HepG2 (cell line): Measurements from ENCODE around the gene PPARA. TPM values are rescaled to one million over a fixed set of nuclear protein-coding genes. Genes with fewer than 3 reads are reported as not detected.

Experiments used
- FOXK1 ChIP-seq: sonication (generic); formaldehyde crosslinking; IDR thresholded peaks from 2 replicates; pipeline ENCODE4 v1.4.0; 2020; ENCODE audit warnings: low read depth, missing genetic modification reagents, borderline replicate concordance
- HCFC1 ChIP-seq: fragments of 150-350 bp; IDR thresholded peaks from 2 replicates; pipeline ENCODE4 v1.6.1; 2014; ENCODE audit warnings: low read depth, low read length
- JUND ChIP-seq: sonication (generic); formaldehyde crosslinking; IDR thresholded peaks from 2 replicates; pipeline ENCODE4 v1.8.0; 2022; ENCODE audit warnings: mild to moderate bottlenecking, missing genetic modification reagents
- KAT7 ChIP-seq: IDR thresholded peaks from 2 replicates; pipeline ENCODE4 v1.6.1; 2018; ENCODE audit warnings: borderline replicate concordance, missing compliant biosample characterization
- PHB2 ChIP-seq: fragments of 450-650 bp; IDR thresholded peaks from 2 replicates; pipeline ENCODE4 v1.6.1; 2018; ENCODE audit not compliant: partially characterized antibody
- SIN3B ChIP-seq: fragments of 150-350 bp; IDR thresholded peaks from 2 replicates; pipeline ENCODE4 v1.6.1; 2014; ENCODE audit warnings: low read length
- TCF7L2 ChIP-seq: IDR thresholded peaks from 2 replicates; pipeline ENCODE4 v1.6.1; 2011; ENCODE audit warnings: mild to moderate bottlenecking, low read depth, low read length, moderate library complexity
- YEATS4 ChIP-seq: sonication (generic); formaldehyde crosslinking; IDR thresholded peaks from 2 replicates; pipeline ENCODE4 v1.4.0; 2020; ENCODE audit warnings: missing genetic modification reagents, borderline replicate concordance
- ZNF253 ChIP-seq: sonication (generic); formaldehyde crosslinking; IDR thresholded peaks from 2 replicates; pipeline ENCODE4 v1.8.0; 2022; ENCODE audit warnings: mild to moderate bottlenecking, missing genetic modification reagents, borderline replicate concordance
- ZNF382 ChIP-seq: sonication (generic); formaldehyde crosslinking; IDR thresholded peaks from 2 replicates; pipeline ENCODE4 v1.5.0; 2020; ENCODE audit warnings: missing genetic modification reagents, mild to moderate bottlenecking, borderline replicate concordance
- ZNF431 ChIP-seq: sonication (generic); formaldehyde crosslinking; IDR thresholded peaks from 2 replicates; pipeline ENCODE4 v1.9.0; 2022; ENCODE audit warnings: missing genetic modification reagents, low read depth, mild to moderate bottlenecking, borderline replicate concordance
- ZNF552 ChIP-seq: sonication (generic); formaldehyde crosslinking; IDR thresholded peaks from 2 replicates; pipeline ENCODE4 v1.9.0; 2022; ENCODE audit warnings: missing genetic modification reagents, mild to moderate bottlenecking, borderline replicate concordance
- ZNF562 ChIP-seq: sonication (generic); formaldehyde crosslinking; IDR thresholded peaks from 2 replicates; pipeline ENCODE4 v1.8.0; 2022; ENCODE audit warnings: missing genetic modification reagents, borderline replicate concordance
- ZNF570 ChIP-seq: sonication (generic); formaldehyde crosslinking; IDR thresholded peaks from 2 replicates; pipeline ENCODE4 v1.4.0; 2020; ENCODE audit warnings: mild to moderate bottlenecking, missing genetic modification reagents, borderline replicate concordance
- ZNF652 ChIP-seq: IDR thresholded peaks from 2 replicates; pipeline ENCODE4 v1.6.1; 2016; ENCODE audit warnings: low read depth, borderline replicate concordance
- ZNF878 ChIP-seq: sonication (generic); formaldehyde crosslinking; IDR thresholded peaks from 2 replicates; pipeline ENCODE4 v1.8.1; 2023; ENCODE audit warnings: mild to moderate bottlenecking, missing genetic modification reagents, moderate library complexity
- ZNF891 ChIP-seq: sonication (generic); formaldehyde crosslinking; IDR thresholded peaks from 2 replicates; pipeline ENCODE4 v1.5.0; 2020; ENCODE audit warnings: mild to moderate bottlenecking, missing genetic modification reagents
- polyA plus RNA-seq, 8 experiments: library from polyadenylated mRNA; depleted of rRNA in 3 of 8; stranded (reverse) in 7 of 8; unstranded in 1 of 8; fragments of >200 nt; fragmentation: Illumina TruSeq in 4 of 8; extraction: Trizol in 4 of 8; gene quantifications; 2 replicates each; pipeline versions ENCODE4 v1.2.1 to v1.2.3, GENCODE V29; 2011 to 2016; ENCODE audit warnings: low read depth in 4 of 8, missing spikeins in 1 of 8, mixed read lengths in 1 of 8; ENCODE audit not compliant: insufficient read depth in 1 of 8
- total RNA-seq, 5 experiments: library from RNA; depleted of rRNA; stranded (reverse); fragments of >200 nt; fragmentation: Illumina TruSeq; extraction: Trizol; gene quantifications; 2 replicates each; pipeline ENCODE4 v1.2.3, GENCODE V29; 2016; ENCODE audit warnings: low read depth in 1 of 5
- TF ChIP-seq, protein P1 (sequence below): sonication (generic); formaldehyde crosslinking; IDR thresholded peaks from 2 replicates; pipeline ENCODE4; 2020; ENCODE audit warnings: missing genetic modification reagents, mild to moderate bottlenecking, borderline replicate concordance
- TF ChIP-seq, protein P2 (sequence below): sonication (generic); formaldehyde crosslinking; IDR thresholded peaks from 2 replicates; pipeline ENCODE4 v1.4.0; 2020; ENCODE audit warnings: mild to moderate bottlenecking, missing genetic modification reagents
- TF ChIP-seq, protein P3 (sequence below): sonication (generic); formaldehyde crosslinking; IDR thresholded peaks from 2 replicates; pipeline ENCODE4 v1.4.0; 2020; ENCODE audit warnings: missing genetic modification reagents, borderline replicate concordance

PPARA gene
- total and polyA plus RNA-seq, 2 of the 13 experiments (the other 11 are each of a cell fraction or from before 2014, with no cell fraction given), result 18.2 to 24.7 TPM

GRCh38 chr22:46147471-46148267 lies 2.7 kb upstream of the PPARA start (continued):
- TF ChIP-seq PHB2 (no peak), ZNF570 (no peak), JUND (CRISPR knock-in tag) (0 out of 2 replicates have a peak, but pooled peaks have one; percentile 7), ZNF552 (CRISPR knock-in tag) (peak; percentile 86; the same call in 1 of the 2 replicates), KAT7 (CRISPR knock-in tag) (no peak), ZNF431 (CRISPR knock-in tag) (peak; percentile 100), ZNF562 (CRISPR knock-in tag) (no peak), SIN3B (no peak), ZNF878 (CRISPR knock-in tag) (no peak), FOXK1 (CRISPR knock-in tag) (0 out of 2 replicates have a peak, but pooled peaks have one; percentile 52), ZNF891 (CRISPR knock-in tag) (no peak), HCFC1 (no peak), ZNF253 (CRISPR knock-in tag) (no peak), TCF7L2 (no peak), ZNF382 (CRISPR knock-in tag) (no peak), YEATS4 (peak; percentile 33; the same call in 1 of the 2 replicates), ZNF652 (CRISPR knock-in tag) (no peak)
- TF ChIP-seq, protein P1, sequence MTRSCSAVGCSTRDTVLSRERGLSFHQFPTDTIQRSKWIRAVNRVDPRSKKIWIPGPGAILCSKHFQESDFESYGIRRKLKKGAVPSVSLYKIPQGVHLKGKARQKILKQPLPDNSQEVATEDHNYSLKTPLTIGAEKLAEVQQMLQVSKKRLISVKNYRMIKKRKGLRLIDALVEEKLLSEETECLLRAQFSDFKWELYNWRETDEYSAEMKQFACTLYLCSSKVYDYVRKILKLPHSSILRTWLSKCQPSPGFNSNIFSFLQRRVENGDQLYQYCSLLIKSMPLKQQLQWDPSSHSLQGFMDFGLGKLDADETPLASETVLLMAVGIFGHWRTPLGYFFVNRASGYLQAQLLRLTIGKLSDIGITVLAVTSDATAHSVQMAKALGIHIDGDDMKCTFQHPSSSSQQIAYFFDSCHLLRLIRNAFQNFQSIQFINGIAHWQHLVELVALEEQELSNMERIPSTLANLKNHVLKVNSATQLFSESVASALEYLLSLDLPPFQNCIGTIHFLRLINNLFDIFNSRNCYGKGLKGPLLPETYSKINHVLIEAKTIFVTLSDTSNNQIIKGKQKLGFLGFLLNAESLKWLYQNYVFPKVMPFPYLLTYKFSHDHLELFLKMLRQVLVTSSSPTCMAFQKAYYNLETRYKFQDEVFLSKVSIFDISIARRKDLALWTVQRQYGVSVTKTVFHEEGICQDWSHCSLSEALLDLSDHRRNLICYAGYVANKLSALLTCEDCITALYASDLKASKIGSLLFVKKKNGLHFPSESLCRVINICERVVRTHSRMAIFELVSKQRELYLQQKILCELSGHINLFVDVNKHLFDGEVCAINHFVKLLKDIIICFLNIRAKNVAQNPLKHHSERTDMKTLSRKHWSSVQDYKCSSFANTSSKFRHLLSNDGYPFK (CRISPR knock-in tag), result no peak
- TF ChIP-seq, protein P2, sequence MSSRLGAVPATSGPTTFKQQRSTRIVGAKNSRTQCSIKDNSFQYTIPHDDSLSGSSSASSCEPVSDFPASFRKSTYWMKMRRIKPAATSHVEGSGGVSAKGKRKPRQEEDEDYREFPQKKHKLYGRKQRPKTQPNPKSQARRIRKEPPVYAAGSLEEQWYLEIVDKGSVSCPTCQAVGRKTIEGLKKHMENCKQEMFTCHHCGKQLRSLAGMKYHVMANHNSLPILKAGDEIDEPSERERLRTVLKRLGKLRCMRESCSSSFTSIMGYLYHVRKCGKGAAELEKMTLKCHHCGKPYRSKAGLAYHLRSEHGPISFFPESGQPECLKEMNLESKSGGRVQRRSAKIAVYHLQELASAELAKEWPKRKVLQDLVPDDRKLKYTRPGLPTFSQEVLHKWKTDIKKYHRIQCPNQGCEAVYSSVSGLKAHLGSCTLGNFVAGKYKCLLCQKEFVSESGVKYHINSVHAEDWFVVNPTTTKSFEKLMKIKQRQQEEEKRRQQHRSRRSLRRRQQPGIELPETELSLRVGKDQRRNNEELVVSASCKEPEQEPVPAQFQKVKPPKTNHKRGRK (CRISPR knock-in tag), result no peak
- TF ChIP-seq, protein P3, sequence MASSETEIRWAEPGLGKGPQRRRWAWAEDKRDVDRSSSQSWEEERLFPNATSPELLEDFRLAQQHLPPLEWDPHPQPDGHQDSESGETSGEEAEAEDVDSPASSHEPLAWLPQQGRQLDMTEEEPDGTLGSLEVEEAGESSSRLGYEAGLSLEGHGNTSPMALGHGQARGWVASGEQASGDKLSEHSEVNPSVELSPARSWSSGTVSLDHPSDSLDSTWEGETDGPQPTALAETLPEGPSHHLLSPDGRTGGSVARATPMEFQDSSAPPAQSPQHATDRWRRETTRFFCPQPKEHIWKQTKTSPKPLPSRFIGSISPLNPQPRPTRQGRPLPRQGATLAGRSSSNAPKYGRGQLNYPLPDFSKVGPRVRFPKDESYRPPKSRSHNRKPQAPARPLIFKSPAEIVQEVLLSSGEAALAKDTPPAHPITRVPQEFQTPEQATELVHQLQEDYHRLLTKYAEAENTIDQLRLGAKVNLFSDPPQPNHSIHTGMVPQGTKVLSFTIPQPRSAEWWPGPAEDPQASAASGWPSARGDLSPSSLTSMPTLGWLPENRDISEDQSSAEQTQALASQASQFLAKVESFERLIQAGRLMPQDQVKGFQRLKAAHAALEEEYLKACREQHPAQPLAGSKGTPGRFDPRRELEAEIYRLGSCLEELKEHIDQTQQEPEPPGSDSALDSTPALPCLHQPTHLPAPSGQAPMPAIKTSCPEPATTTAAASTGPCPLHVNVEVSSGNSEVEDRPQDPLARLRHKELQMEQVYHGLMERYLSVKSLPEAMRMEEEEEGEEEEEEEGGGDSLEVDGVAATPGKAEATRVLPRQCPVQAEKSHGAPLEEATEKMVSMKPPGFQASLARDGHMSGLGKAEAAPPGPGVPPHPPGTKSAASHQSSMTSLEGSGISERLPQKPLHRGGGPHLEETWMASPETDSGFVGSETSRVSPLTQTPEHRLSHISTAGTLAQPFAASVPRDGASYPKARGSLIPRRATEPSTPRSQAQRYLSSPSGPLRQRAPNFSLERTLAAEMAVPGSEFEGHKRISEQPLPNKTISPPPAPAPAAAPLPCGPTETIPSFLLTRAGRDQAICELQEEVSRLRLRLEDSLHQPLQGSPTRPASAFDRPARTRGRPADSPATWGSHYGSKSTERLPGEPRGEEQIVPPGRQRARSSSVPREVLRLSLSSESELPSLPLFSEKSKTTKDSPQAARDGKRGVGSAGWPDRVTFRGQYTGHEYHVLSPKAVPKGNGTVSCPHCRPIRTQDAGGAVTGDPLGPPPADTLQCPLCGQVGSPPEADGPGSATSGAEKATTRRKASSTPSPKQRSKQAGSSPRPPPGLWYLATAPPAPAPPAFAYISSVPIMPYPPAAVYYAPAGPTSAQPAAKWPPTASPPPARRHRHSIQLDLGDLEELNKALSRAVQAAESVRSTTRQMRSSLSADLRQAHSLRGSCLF (CRISPR knock-in tag), result no peak
